ENCODE data around the gene FAM162B. TPM values are rescaled to one million over a fixed set of nuclear protein-coding genes. Genes with fewer than 3 reads are reported as not detected.

Gene FAM162B
- total RNA-seq = 0.08 TPM in 1 of 2 replicates, not detected in the other

GRCh38 chr6:116764961-116765841, at the start of gene FAM162B:
TSS of gene FAM162B (minus strand) at chr6:116765719. CDS start at chr6:116765576, 143 bp downstream.

Other genes starting within 250 kb of the FAM162B start
- 0.70 TPM in 1 of 2 replicates, not detected in the other for gene TRAPPC3L, start 220.0 kb downstream of the FAM162B start, total RNA-seq
- gene CALHM4, start 212.0 kb downstream of the FAM162B start, total RNA-seq = not detected in 2 replicates
- gene RWDD1, start 194.2 kb downstream of the FAM162B start, total RNA-seq = 40.0 and 44.8 TPM in 2 replicates
- 0.16 TPM in 1 of 2 replicates, not detected in the other for gene RSPH4A, start 149.2 kb downstream of the FAM162B start, total RNA-seq
- gene ZUP1, start 97.0 kb downstream of the FAM162B start, total RNA-seq = 6.4 and 9.6 TPM in 2 replicates
- 0.62 and 1.1 TPM in 2 replicates for gene KPNA5, start 84.5 kb downstream of the FAM162B start, total RNA-seq
- not detected in 2 replicates for gene GPRC6A, start 63.4 kb upstream of the FAM162B start, total RNA-seq
- not detected in 2 replicates for gene RFX6, start 111.5 kb upstream of the FAM162B start, total RNA-seq